ENCODE results near the gene WDR20.

WDR20 gene

DNA sequence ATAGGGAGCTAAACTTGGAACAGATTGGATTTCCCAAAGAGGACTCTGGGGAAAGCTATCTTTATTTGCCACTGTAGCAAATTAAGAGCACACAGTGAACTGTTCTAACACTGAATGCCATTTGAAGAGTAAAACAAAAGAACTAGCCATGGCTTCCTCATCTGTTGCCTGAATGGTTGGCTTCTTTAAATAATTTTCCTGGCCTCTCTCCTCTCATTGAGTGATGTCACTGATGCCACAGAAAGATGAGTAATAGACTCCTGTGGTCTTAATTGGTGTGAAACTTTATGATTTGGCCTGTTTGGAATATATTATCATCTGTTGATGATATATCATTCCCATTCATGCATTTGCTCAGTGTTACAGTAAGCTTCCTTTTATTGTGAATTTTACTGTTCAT lies 42.5 kb downstream of the WDR20 start:
- Histone ChIP-seq H3K27ac (ENCODE audit: low read depth, low read length) (no peak overlapping the region), H3K36me3 (ENCODE audit: control insufficient read depth, low read length) (no peaks in the 10 kb centered on the region), H3K9me2 (replicated peaks; ENCODE audit: control insufficient read depth, low read length) (no peaks in the 10 kb centered on the region), H3K79me2 (ENCODE audit: control insufficient read depth, low read length) (peaks cover 92% of the 10 kb centered on the region), H3F3A (ENCODE audit: control insufficient read depth, insufficient read depth) (0 out of 2 replicates have a peak, but pooled peaks cover 2% of the 10 kb centered on the region), H3K27me3 (ENCODE audit: control insufficient read depth, low read length) (no peaks in the 10 kb centered on the region), H3K4me3 (ENCODE audit: low read length) (no peak overlapping the region), H4K20me1 (ENCODE audit: control insufficient read depth, insufficient read depth, low read depth, low read length) (peaks cover 10% of the 10 kb centered on the region; the same call in 1 of the 2 replicates), H3K4me2 (ENCODE audit: low read length) (no peak overlapping the region), H3K4me1 (ENCODE audit: control insufficient read depth, low read length) (peaks cover 14% of the 10 kb centered on the region), H3K9me3 (ENCODE audit: control insufficient read depth, insufficient read depth, low read length) (no peaks in the 10 kb centered on the region)
- TF ChIP-seq, protein P1, sequence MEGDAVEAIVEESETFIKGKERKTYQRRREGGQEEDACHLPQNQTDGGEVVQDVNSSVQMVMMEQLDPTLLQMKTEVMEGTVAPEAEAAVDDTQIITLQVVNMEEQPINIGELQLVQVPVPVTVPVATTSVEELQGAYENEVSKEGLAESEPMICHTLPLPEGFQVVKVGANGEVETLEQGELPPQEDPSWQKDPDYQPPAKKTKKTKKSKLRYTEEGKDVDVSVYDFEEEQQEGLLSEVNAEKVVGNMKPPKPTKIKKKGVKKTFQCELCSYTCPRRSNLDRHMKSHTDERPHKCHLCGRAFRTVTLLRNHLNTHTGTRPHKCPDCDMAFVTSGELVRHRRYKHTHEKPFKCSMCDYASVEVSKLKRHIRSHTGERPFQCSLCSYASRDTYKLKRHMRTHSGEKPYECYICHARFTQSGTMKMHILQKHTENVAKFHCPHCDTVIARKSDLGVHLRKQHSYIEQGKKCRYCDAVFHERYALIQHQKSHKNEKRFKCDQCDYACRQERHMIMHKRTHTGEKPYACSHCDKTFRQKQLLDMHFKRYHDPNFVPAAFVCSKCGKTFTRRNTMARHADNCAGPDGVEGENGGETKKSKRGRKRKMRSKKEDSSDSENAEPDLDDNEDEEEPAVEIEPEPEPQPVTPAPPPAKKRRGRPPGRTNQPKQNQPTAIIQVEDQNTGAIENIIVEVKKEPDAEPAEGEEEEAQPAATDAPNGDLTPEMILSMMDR (IDR thresholded peaks at IDR 0.05; ENCODE audit: low read depth, low read length, poor library complexity, severe bottlenecking) = no peak
- no peak for TF ChIP-seq EZH2phosphoT487 (IDR thresholded peaks at IDR 0.05; ENCODE audit: borderline replicate concordance, low read length)

DNA sequence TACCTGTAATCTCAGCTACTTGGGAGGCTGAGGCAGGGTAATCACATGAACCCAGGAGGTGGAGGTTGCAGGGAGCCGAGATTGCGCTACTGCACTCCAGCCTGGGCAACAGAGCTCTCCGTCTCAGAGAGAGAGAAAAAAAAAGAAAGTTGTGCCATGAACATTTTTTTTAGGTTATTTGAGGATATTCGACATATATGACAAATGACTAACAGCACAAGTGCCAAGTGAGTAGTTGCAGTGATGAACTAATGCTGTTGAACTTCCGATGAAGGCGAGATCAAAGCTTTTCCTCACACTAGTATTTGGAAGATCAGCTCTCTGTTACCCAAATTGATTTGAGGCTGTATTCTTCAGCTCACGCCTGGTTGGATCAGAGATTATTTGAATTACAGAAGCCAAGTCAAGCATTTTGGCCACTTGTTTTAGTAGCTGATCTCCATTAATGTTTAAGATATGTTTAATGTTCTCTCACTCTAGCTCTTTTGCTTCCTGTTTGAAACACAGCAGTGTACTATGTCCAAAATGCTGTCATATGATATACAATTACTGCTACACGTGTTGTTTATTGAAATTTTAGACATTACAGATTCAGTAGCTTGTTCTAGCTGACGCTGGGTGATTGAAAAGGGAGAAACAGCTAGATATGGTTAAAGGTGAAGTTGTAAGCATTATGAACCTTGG lies 43.4 kb downstream of the WDR20 start:
- TF ChIP-seq, protein P1 (IDR thresholded peaks at IDR 0.05; ENCODE audit: low read depth, low read length, poor library complexity, severe bottlenecking) = no peak
- no peak for TF ChIP-seq EZH2phosphoT487 (IDR thresholded peaks at IDR 0.05; ENCODE audit: borderline replicate concordance, low read length)
- Histone ChIP-seq H3K27me3 (ENCODE audit: control insufficient read depth, low read length) (no peaks in the 10 kb centered on the region), H3K79me2 (ENCODE audit: control insufficient read depth, low read length) (peaks cover 92% of the 10 kb centered on the region), H3F3A (ENCODE audit: control insufficient read depth, insufficient read depth) (0 out of 2 replicates have a peak, but pooled peaks cover 2% of the 10 kb centered on the region), H3K9me3 (ENCODE audit: control insufficient read depth, insufficient read depth, low read length) (no peaks in the 10 kb centered on the region), H4K20me1 (ENCODE audit: control insufficient read depth, insufficient read depth, low read depth, low read length) (peaks cover 9% of the 10 kb centered on the region), H3K4me3 (ENCODE audit: low read length) (no peak overlapping the region), H3K36me3 (ENCODE audit: control insufficient read depth, low read length) (no peaks in the 10 kb centered on the region), H3K4me1 (ENCODE audit: control insufficient read depth, low read length) (peaks cover 14% of the 10 kb centered on the region), H3K4me2 (ENCODE audit: low read length) (no peak overlapping the region), H3K9me2 (replicated peaks; ENCODE audit: control insufficient read depth, low read length) (no peaks in the 10 kb centered on the region), H3K27ac (ENCODE audit: low read depth, low read length) (no peak overlapping the region)

DNA sequence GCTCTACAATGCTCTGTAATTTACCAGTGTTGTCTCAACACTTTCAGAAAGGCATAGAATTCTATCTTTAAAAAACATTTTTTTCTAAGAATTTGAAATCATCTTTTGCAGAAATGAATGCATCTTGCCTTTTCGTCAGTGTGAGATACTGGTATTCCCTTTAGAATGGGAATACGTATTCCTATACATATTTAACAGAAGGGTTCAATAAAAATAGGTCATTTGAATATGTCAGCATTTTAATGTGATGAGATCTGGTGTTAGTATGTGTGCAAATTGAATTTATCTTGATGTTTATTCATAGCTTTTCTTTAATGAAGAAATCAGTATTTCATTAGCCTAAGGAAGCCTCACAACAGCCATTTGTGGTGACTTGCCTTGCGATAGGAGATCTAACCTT lies 44.2 kb downstream of the WDR20 start:
- no peaks in the 10 kb centered on the region for H3K9me2 ChIP-seq (replicated peaks; ENCODE audit: control insufficient read depth, low read length)
- H3K9me3 ChIP-seq (ENCODE audit: control insufficient read depth, insufficient read depth, low read length) = no peaks in the 10 kb centered on the region
- H3K4me2 ChIP-seq (ENCODE audit: low read length) = no peak overlapping the region
- H3K4me3 ChIP-seq (ENCODE audit: low read length) = no peak overlapping the region
- no peaks in the 10 kb centered on the region for H3K36me3 ChIP-seq (ENCODE audit: control insufficient read depth, low read length)
- TF ChIP-seq, protein P1 (IDR thresholded peaks at IDR 0.05; ENCODE audit: low read depth, low read length, poor library complexity, severe bottlenecking) = no peak
- TF ChIP-seq EZH2phosphoT487 (IDR thresholded peaks at IDR 0.05; ENCODE audit: borderline replicate concordance, low read length) = no peak
- peaks cover 90% of the 10 kb centered on the region for H3K79me2 ChIP-seq (ENCODE audit: control insufficient read depth, low read length)
- peaks cover 14% of the 10 kb centered on the region for H3K4me1 ChIP-seq (ENCODE audit: control insufficient read depth, low read length)
- no peak overlapping the region for H3K27ac ChIP-seq (ENCODE audit: low read depth, low read length)
- H3K27me3 ChIP-seq (ENCODE audit: control insufficient read depth, low read length) = no peaks in the 10 kb centered on the region
- H4K20me1 ChIP-seq (ENCODE audit: control insufficient read depth, insufficient read depth, low read depth, low read length) = peaks cover 9% of the 10 kb centered on the region
- H3F3A ChIP-seq (ENCODE audit: control insufficient read depth, insufficient read depth) = 0 out of 2 replicates have a peak, but pooled peaks cover 2% of the 10 kb centered on the region
